Keratinocyte (primary cell): ENCODE results near the gene ZNF184.

ENCODE experiments used
- CTCF ChIP-seq, 3 experiments: IDR thresholded peaks in 1 of 3; conservative IDR thresholded peaks in 1 of 3; optimal IDR thresholded peaks in 1 of 3; 2 replicates in 2 of 3; 3 replicates in 1 of 3; pipeline versions ENCODE3 to v1.5.1; 2011; ENCODE audit warnings: low read length in 3 of 3, mild to moderate bottlenecking in 3 of 3, moderate library complexity in 2 of 3, control low read depth in 1 of 3, inconsistent platforms in 1 of 3; ENCODE audit not compliant: insufficient read depth in 2 of 3; ENCODE audit errors: extremely low read depth in 1 of 3
- EZH2 ChIP-seq: IDR thresholded peaks from one replicate; pipeline ENCODE4 v1.6.1; 2012; ENCODE audit warnings: inconsistent platforms, mild to moderate bottlenecking, low read length, moderate library complexity

- TF ChIP-seq EZH2 (no peak), CTCF (optimal IDR thresholded peaks at IDR 0.05 in 1 of 3, IDR thresholded peaks at IDR 0.05 in 1 of 3, conservative IDR thresholded peaks at IDR 0.05 in 1 of 3; ENCODE audit: extremely low read depth in 1 of 3, insufficient read depth in 2 of 3, low read length in 3 of 3) (no peak)
Observed at GRCh38 chr6:27517928-27518787, 45.3 kb upstream of the ZNF184 start.
